K562 (cell line): ENCODE measurements around the gene FAM234B. TPM values are rescaled to one million over a fixed set of nuclear protein-coding genes. Genes with fewer than 3 reads are reported as not detected.
A peak's percentile ranks its signal among the peaks of the same experiment; 100 is the strongest.

Experiments
- ATAC-seq: fragments of 200-7000 bp; cut with Tn5 transposase; 3 replicates; pipeline ENCODE4 v1.9.1; 2020; ENCODE audit warnings: moderate library complexity
- Bru-seq: library from RNA; stranded (reverse); fragments of 400-500 nt; gene quantifications from one replicate; lab custom pipeline; 2021; lab: Mats Ljungman, UMichigan
- BruChase-seq, 2 experiments: library from RNA; stranded (reverse); fragments of 400-500 nt; gene quantifications; one replicate each; lab custom pipeline; 2021; lab: Mats Ljungman, UMichigan
- BruUV-seq: library from RNA; stranded (reverse); fragments of 400-500 nt; replicated peaks from 2 replicates; lab custom pipeline; 2021; lab: Mats Ljungman, UMichigan
- CTCF ChIA-PET: fragments of 300-600 bp; formaldehyde crosslinking; extraction: SDS; loops from one replicate; lab custom pipeline; 2021; ENCODE audit warnings: low intra/inter-chr PET ratio; lab: Yijun Ruan, JAX
- POLR2A ChIA-PET: fragments of 300-600, 350-650 bp; sonication (Branson Sonifier 250); formaldehyde crosslinking; extraction: SDS; loops from one replicate; lab custom pipeline; 2021; ENCODE audit warnings: antibody characterized with exemption, inconsistent platforms; lab: Yijun Ruan, JAX
- DNase-seq, 4 experiments: peaks; one replicate each; pipeline versions ENCODE4 v3.0.0 to v3.0.0-alpha.2; 2011 to 2018; ENCODE audit warnings: low spot score in 3 of 4, mixed read lengths in 3 of 4; ENCODE audit errors: extremely low read depth in 1 of 4
- FAIRE-seq: peaks from 2 replicates; lab custom pipeline; 2011; peaks lifted over from hg19 to GRCh38; lab: Jason Lieb, UNC
- H2AFZ ChIP-seq: 2 replicates; pipeline ENCODE4 v1.6.0; 2011; ENCODE audit warnings: low read depth, low read length, control low read depth, inconsistent platforms
- H3K27ac ChIP-seq: fragments of 200-600 bp; 3 replicates; pipeline ENCODE4 v1.8.0; 2011; ENCODE audit warnings: low read depth, mild to moderate bottlenecking, control low read depth, inconsistent platforms, low read length, moderate library complexity, mixed read lengths; ENCODE audit errors: extremely low read depth
- H3K27me3 ChIP-seq, 2 experiments: fragments of 300-600 bp in 1 of 2; 2 replicates in 1 of 2; 3 replicates in 1 of 2; pipeline versions ENCODE4 v1.6.0 to v1.8.0; 2011; ENCODE audit warnings: inconsistent platforms in 2 of 2, low read length in 2 of 2, mild to moderate bottlenecking in 1 of 2, mixed read lengths in 1 of 2, moderate library complexity in 1 of 2; ENCODE audit not compliant: control insufficient read depth in 2 of 2, insufficient read depth in 2 of 2
- H3K36me3 ChIP-seq: fragments of 300-600 bp; 3 replicates; pipeline ENCODE4 v1.8.0; 2011; ENCODE audit warnings: mild to moderate bottlenecking, low read length, inconsistent platforms; ENCODE audit not compliant: control insufficient read depth, insufficient read depth
- H3K4me1 ChIP-seq, 2 experiments: fragments of 200-600 bp in 1 of 2; replicated peaks in 1 of 2; 2 replicates in 1 of 2; 3 replicates in 1 of 2; pipeline versions ENCODE4 v1.5.1 to v1.8.0; 2011; ENCODE audit warnings: inconsistent platforms in 2 of 2, low read length in 2 of 2, mild to moderate bottlenecking in 1 of 2, mixed read lengths in 1 of 2, moderate library complexity in 1 of 2; ENCODE audit not compliant: control insufficient read depth in 2 of 2, insufficient read depth in 2 of 2
- H3K4me2 ChIP-seq: 2 replicates; pipeline ENCODE4 v1.6.1; 2011; ENCODE audit warnings: low read length, control low read depth, inconsistent platforms, mixed read lengths; ENCODE audit not compliant: insufficient read depth
- H3K4me3 ChIP-seq: fragments of 200-600 bp; sonication (generic), shearing (Covaris generic); 2 replicates; pipeline ENCODE4 v1.5.1; 2016; ENCODE audit warnings: control low read depth, inconsistent platforms
- H3K79me2 ChIP-seq: fragments of 200-600 bp; 3 replicates; pipeline ENCODE4 v1.8.0; 2011; ENCODE audit warnings: low read length, inconsistent platforms; ENCODE audit not compliant: control insufficient read depth, insufficient read depth
- H3K9ac ChIP-seq, 2 experiments: 2 replicates each; pipeline versions ENCODE4 v1.6.0 to v1.6.1; 2011; ENCODE audit warnings: low read depth in 2 of 2, low read length in 2 of 2, control low read depth in 1 of 2, inconsistent platforms in 1 of 2, mild to moderate bottlenecking in 1 of 2, mixed read lengths in 1 of 2; ENCODE audit not compliant: insufficient read depth in 1 of 2
- H3K9me1 ChIP-seq: one replicate; pipeline ENCODE4 v1.6.0; 2011; ENCODE audit warnings: inconsistent platforms, mild to moderate bottlenecking, low read length, moderate library complexity; ENCODE audit not compliant: control insufficient read depth, insufficient read depth
- H3K9me3 ChIP-seq: replicated peaks from 2 replicates; pipeline ENCODE4 v1.5.1; 2011; ENCODE audit warnings: low read depth, low read length, inconsistent platforms; ENCODE audit not compliant: control insufficient read depth, insufficient read depth
- H4K20me1 ChIP-seq: replicated peaks from 2 replicates; pipeline ENCODE4 v1.6.1; 2011; ENCODE audit warnings: low read length, inconsistent platforms, mixed read lengths; ENCODE audit not compliant: control insufficient read depth, insufficient read depth
- ARID4B ChIP-seq: sonication (generic); formaldehyde crosslinking; IDR thresholded peaks from 2 replicates; pipeline ENCODE4 v1.8.0; 2022; ENCODE audit warnings: mild to moderate bottlenecking, missing genetic modification reagents
- CXXC5 ChIP-seq: fragments of 250-450 bp; sonication (Bioruptor Pico); IDR thresholded peaks from 2 replicates; pipeline ENCODE4 v1.8.0; 2022; ENCODE audit warnings: inconsistent platforms, mild to moderate bottlenecking, moderate library complexity
- EGR1 ChIP-seq: fragments of 450-650 bp; conservative IDR thresholded peaks from 2 replicates; pipeline ENCODE4 v1.6.1; 2017; ENCODE audit warnings: mild to moderate bottlenecking
- HDAC1 ChIP-seq, 2 experiments: fragments of 450-650 bp; IDR thresholded peaks; 2 replicates each; pipeline ENCODE4 v1.6.1; 2016 to 2017; ENCODE audit warnings: inconsistent platforms in 1 of 2, mild to moderate bottlenecking in 1 of 2, moderate library complexity in 1 of 2
- HNRNPK ChIP-seq: fragments of 200-400 bp; formaldehyde crosslinking; IDR thresholded peaks from one replicate; pipeline ENCODE4 v1.6.1; 2018; ENCODE audit warnings: mild to moderate bottlenecking, low read depth, low read length; ENCODE audit not compliant: poor library complexity, severe bottlenecking
- RBFOX2 ChIP-seq: fragments of 200-400 bp; formaldehyde crosslinking; IDR thresholded peaks from 2 replicates; pipeline ENCODE4 v1.6.1; 2017; ENCODE audit warnings: low read depth, mild to moderate bottlenecking, low read length, moderate library complexity
- RFX5 ChIP-seq: IDR thresholded peaks from 2 replicates; pipeline ENCODE4 v1.6.1; 2011; ENCODE audit warnings: low read depth, mild to moderate bottlenecking, improper control_type of control experiment, low read length
- SMAD2 ChIP-seq: fragments of 150-350 bp; IDR thresholded peaks from 2 replicates; pipeline ENCODE4 v1.6.1; 2014; ENCODE audit warnings: low read depth, mild to moderate bottlenecking, low read length
- STAT5A ChIP-seq: IDR thresholded peaks from 2 replicates; pipeline ENCODE4 v1.6.1; 2012; ENCODE audit warnings: low read length, inconsistent platforms, borderline replicate concordance
- TAF9B ChIP-seq: fragments of 450-650 bp; IDR thresholded peaks from 2 replicates; pipeline ENCODE4 v1.6.1; 2018; ENCODE audit warnings: mild to moderate bottlenecking; ENCODE audit not compliant: partially characterized antibody
- ZBTB17 ChIP-seq: fragments of 450-650 bp; formaldehyde crosslinking; IDR thresholded peaks from 2 replicates; pipeline ENCODE4 v1.4.0; 2020; ENCODE audit warnings: mild to moderate bottlenecking
- ZKSCAN1 ChIP-seq: fragments of 150-350 bp; IDR thresholded peaks from 2 replicates; pipeline ENCODE4 v1.6.1; 2016; ENCODE audit warnings: low read depth, low read length
- WGBS: fragments of 100-300 bp; shearing (Covaris generic); methylation state at CpG from one replicate; pipeline ENCODE4 v1.1.6; 2016; ENCODE audit warnings: low coverage, mixed read lengths; ENCODE audit not compliant: insufficient coverage; ENCODE audit errors: missing lambda C conversion rate; 5-methylcytosine and 5-hydroxymethylcytosine counted together
- in situ Hi-C: fragments of 300-500 bp; cut with MboI; formaldehyde crosslinking; loops from 4 replicates; pipeline ENCODE4 v1.15.0; 2018; ENCODE audit warnings: inconsistent platforms, mixed read lengths
- intact Hi-C: fragments of 100-400 bp; cut with micrococcal nuclease; formaldehyde crosslinking; loops from 2 replicates; pipeline ENCODE4 v1.14.2; 2022
- long read RNA-seq, 3 experiments: library from polyadenylated mRNA in 2 of 3; library from RNA in 1 of 3; unstranded in 2 of 3; stranded (forward) in 1 of 3; transcript quantifications; one replicate each; pipeline ENCODE4 v2.0.0, GENCODE V29; 2019 to 2022
- polyA minus RNA-seq, 3 experiments: library from RNA; depleted of rRNA, polyadenylated mRNA; stranded (reverse); fragments of >200 nt; gene quantifications; 2 replicates each; pipeline ENCODE4 v1.2.3, GENCODE V29; 2011
- polyA plus RNA-seq, 8 experiments: library from polyadenylated mRNA; depleted of rRNA in 4 of 8; stranded (reverse) in 5 of 8; unstranded in 3 of 8; fragments of >200 nt; fragmentation: Nextera tagmentation in 2 of 8; fragmentation: Illumina TruSeq in 1 of 8; extraction: Ambion mirVana in 2 of 8; extraction: Trizol in 1 of 8; gene quantifications; 2 replicates each; pipeline versions ENCODE4 v1.2.1 to v1.2.3, GENCODE V29; 2011 to 2014; ENCODE audit warnings: inconsistent platforms in 1 of 8, missing spikeins in 1 of 8
- total RNA-seq, 7 experiments: library from RNA; depleted of rRNA in 6 of 7; stranded (reverse); fragments of >200 nt in 6 of 7; fragmentation: Illumina TruSeq in 2 of 7; extraction: Trizol in 2 of 7; gene quantifications; 2 replicates each; pipeline versions ENCODE4 v1.2.1 to v1.2.3, GENCODE V29; 2011 to 2021; ENCODE audit warnings: low replicate concordance in 1 of 7

The FAM234B gene
- 7.7 and 8.2 TPM in 2 replicates for total RNA-seq (2011; cell fraction: chromatin; rRNA removed; ENCODE audit: low replicate concordance)
- 9.3 and 10.3 TPM in 2 replicates for total RNA-seq (2011; cell fraction: nucleolus; rRNA removed)
- 9.8 and 13.1 TPM in 2 replicates for total RNA-seq (2011; cell fraction: nucleoplasm; rRNA removed)
- total RNA-seq (2014; rRNA removed) = 1.3 and 2.4 TPM in 2 replicates
- total RNA-seq (2014; rRNA removed; fragmentation: Illumina TruSeq; extraction: Trizol) = 2.2 and 2.6 TPM in 2 replicates
- total RNA-seq (2015; rRNA removed; fragmentation: Illumina TruSeq; extraction: Trizol) = 1.6 and 2.0 TPM in 2 replicates
- total RNA-seq (2021) = 2.2 and 2.3 TPM in 2 replicates
- polyA plus RNA-seq (2011; rRNA removed) = 4.3 and 7.0 TPM in 2 replicates
- 2.3 and 5.7 TPM in 2 replicates for polyA plus RNA-seq (2011; cell fraction: cytosol; rRNA removed)
- polyA plus RNA-seq (2011; cell fraction: nucleus; rRNA removed) = 2.8 and 3.7 TPM in 2 replicates
- 1.7 and 1.8 TPM in 2 replicates for polyA plus RNA-seq (2012)
- 1.9 and 2.0 TPM in 2 replicates for polyA plus RNA-seq (2014; fragmentation: Illumina TruSeq; extraction: Trizol)
- 1 to 10 TPM in 1 of 2 experiments, under 1 TPM in 1; 1.00 to 2.3 TPM for polyA plus RNA-seq (2014; fragmentation: Nextera tagmentation; extraction: Ambion mirVana)
- polyA plus RNA-seq (2014; rRNA removed) = 1.6 and 2.0 TPM in 2 replicates
- 12.1 and 18.7 TPM in 2 replicates for polyA minus RNA-seq (2011; rRNA and poly(A)+ RNA removed)
- polyA minus RNA-seq (2011; cell fraction: cytosol; rRNA and poly(A)+ RNA removed) = 4.9 and 6.5 TPM in 2 replicates
- polyA minus RNA-seq (2011; cell fraction: nucleus; rRNA and poly(A)+ RNA removed) = 4.2 and 12.6 TPM in 2 replicates
- Bru-seq, nascent RNA = percentile 47 among the genes with signal in this experiment
- BruChase-seq, experiment 1, labeled RNA remaining after a 2-hour chase = percentile 46 among the genes with signal in this experiment
- percentile 47 among the genes with signal in this experiment for BruChase-seq, experiment 2, labeled RNA remaining after a 6-hour chase
- long read RNA-seq, experiment 1, full-length matches to known transcripts = 1 of 12 reads
- long read RNA-seq, experiment 1, partial matches to known transcripts = 4 of 12 reads
- long read RNA-seq, experiment 1, other reads (novel, unspliced or antisense) = 7 of 12 reads
- long read RNA-seq, experiment 2, partial matches to known transcripts = 0 of 1 reads
- long read RNA-seq, experiment 2, other reads (novel, unspliced or antisense) = 1 of 1 reads
- long read RNA-seq, experiment 3, partial matches to known transcripts = 0 of 2 reads
- long read RNA-seq, experiment 3, other reads (novel, unspliced or antisense) = 2 of 2 reads

- 4% methylated on average over 5 of the region's 74 CpGs for WGBS
- H3K36me3 ChIP-seq = no peaks in the 10 kb centered on the region
- peaks cover 0 to 10% of the 10 kb centered on the region in 2 experiments; a peak in 3 of 5 replicates for H3K4me1 ChIP-seq
- CTCF ChIA-PET = no interaction called here
- no peaks in the 10 kb centered on the region for H3K9me1 ChIP-seq
- ATAC-seq = peak; percentile 99
- peak within 1 kb of the TSS; percentile 87 for H3K4me3 ChIP-seq
- FAIRE-seq = no peak
- intact Hi-C loops = no loop called here
- POLR2A ChIA-PET = interaction anchor here (0.7 to 1.2 kb wide), 3 partner anchors 9 to 61 kb away, joined by 3 to 4 read pairs (median 3); no protein-coding TSS in a partner anchor
- H3K9me3 ChIP-seq = no peaks in the 10 kb centered on the region
- no peaks in the 10 kb centered on the region for H3K79me2 ChIP-seq
- no peaks in the 10 kb centered on the region for H3K27me3 ChIP-seq
- H4K20me1 ChIP-seq = no peaks in the 10 kb centered on the region
- peak within 1 kb of the TSS; percentile 96 for H2AFZ ChIP-seq
- peak within 1 kb of the TSS; percentile 34 to 93; a peak in 3 of 4 replicates for H3K9ac ChIP-seq
- H3K4me2 ChIP-seq = peak within 1 kb of the TSS; percentile 91
- no TSS peak for BruUV-seq
- no peak within 1 kb of the TSS for H3K27ac ChIP-seq
- in situ Hi-C loops = no loop called here
- DNase-seq = peak; percentile 72 to 80 (median 77)
- TF ChIP-seq ZKSCAN1 (no peak), RBFOX2 (peak; percentile 51), ZBTB17 (0 out of 2 replicates have a peak, but pooled peaks have one; percentile 40), CXXC5 (CRISPR knock-in tag) (0 out of 2 replicates have a peak, but pooled peaks have one; percentile 21), RFX5 (no peak), EGR1 (peak; percentile 63), HDAC1 (IDR thresholded peaks at IDR 0.05) (peak in 1 of 2 experiments; percentile 33; a peak in 1 of 4 replicates), STAT5A (no peak), HNRNPK (no peak), SMAD2 (no peak), ARID4B (CRISPR knock-in tag) (0 out of 2 replicates have a peak, but pooled peaks have one; percentile 41), TAF9B (no peak)
Measured at GRCh38 chr12:13044002-13044905, at the start of gene FAM234B. FAM234B (plus strand) TSS chr12:13044381; CDS start chr12:13044404, 23 bp downstream.
